Measurements from ENCODE around the gene TCEA3. TPM values are rescaled to one million over a fixed set of nuclear protein-coding genes. Genes with fewer than 3 reads are reported as not detected.

TCEA3 gene
- total RNA-seq, 2 experiments from 2014 or later = 5.5 to 6.8 TPM

DNA sequence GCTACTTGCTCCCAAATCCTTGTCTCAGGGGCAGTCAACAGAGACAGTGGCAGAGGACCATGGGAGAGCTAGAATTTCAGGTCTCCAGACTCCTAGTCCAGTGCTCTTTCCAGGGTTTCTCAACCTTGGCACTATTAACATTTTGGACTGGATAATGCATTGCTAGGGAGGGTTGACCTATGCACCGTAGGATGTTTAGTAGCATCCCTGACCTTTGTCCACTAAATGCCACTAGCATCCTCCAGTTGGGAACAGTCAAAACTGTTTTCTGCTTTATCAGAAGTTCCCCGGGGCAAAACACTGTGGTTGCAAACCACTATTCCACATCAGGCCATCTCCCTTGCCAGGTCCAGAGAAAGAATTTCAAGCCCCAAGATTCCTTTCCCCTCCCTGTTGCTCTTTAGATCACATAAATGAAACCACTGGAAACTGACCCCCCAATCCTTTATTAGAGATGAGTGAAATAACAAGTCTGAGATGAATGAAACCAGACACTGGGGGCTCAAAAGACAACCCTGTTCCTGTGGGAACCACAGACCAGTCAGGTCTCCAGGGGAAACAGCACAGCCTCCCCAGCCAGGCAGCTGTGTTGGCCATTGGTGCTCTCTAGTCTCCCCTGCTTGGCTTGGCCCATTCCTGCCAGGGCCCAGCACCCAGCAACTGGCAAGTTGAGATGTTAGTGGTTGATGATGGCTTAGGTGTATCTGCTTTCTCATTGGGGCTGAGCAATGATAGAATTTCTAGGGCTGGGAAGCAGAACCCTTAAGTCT lies 3.8 kb upstream of the TCEA3 start:
- CTCF ChIA-PET = no interaction called here
- Mint-ChIP-seq H3K27ac (no peak overlapping the region), H3K4me3 (no peak overlapping the region), H3K4me1 (peaks cover 7% of the 10 kb centered on the region), H3K36me3 (ENCODE audit: low read depth) (no peaks in the 10 kb centered on the region), H3K27me3 (peaks cover 2% of the 10 kb centered on the region), H3K9me3 (ENCODE audit: low read depth) (no peaks in the 10 kb centered on the region)
- no peak for ATAC-seq
- intact Hi-C loops (cut with DNase I, micrococcal nuclease) = no loop called here
- POLR2A ChIA-PET = no interaction called here
- no peak for DNase-seq

DNA sequence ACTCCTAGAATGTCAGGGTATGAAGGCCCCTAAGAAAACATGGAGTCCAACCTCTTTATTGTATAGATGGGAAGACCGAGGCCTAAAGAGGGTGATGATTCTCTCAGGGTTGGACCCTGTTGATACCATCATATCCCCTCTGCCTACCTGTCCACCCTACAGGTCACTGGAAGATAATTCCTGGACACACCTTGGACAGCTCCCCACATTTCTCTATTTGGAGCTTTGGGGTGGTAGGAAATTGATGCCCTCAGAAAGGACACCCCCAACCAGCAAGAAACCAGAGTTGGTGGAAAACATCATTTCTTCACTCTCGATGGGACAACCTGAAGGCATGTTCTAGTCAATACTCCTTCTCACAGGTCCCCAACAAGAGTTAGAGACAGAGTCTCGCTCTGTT lies 3.0 kb upstream of the TCEA3 start:
- peaks cover 14% of the 10 kb centered on the region for H3K4me1 Mint-ChIP-seq
- intact Hi-C loops (cut with DNase I, micrococcal nuclease) = no loop called here
- no peak for DNase-seq
- no peak for ATAC-seq
- ChIA-PET POLR2A (interaction anchor here (0.6 kb wide), 1 partner anchor 104 kb away, joined by 3 read pairs; the partner anchor contains the start of gene E2F2), CTCF (interaction anchor here (0.7 to 0.8 kb wide), 2 partner anchors 212 to 1339 kb away, joined by 3 read pairs; no protein-coding TSS in a partner anchor)
- no peak overlapping the region for H3K4me3 Mint-ChIP-seq
- no peaks in the 10 kb centered on the region for H3K36me3 Mint-ChIP-seq (ENCODE audit: low read depth)
- H3K27ac Mint-ChIP-seq = no peak overlapping the region
- no peaks in the 10 kb centered on the region for H3K9me3 Mint-ChIP-seq (ENCODE audit: low read depth)
- peaks cover 2% of the 10 kb centered on the region for H3K27me3 Mint-ChIP-seq

DNA sequence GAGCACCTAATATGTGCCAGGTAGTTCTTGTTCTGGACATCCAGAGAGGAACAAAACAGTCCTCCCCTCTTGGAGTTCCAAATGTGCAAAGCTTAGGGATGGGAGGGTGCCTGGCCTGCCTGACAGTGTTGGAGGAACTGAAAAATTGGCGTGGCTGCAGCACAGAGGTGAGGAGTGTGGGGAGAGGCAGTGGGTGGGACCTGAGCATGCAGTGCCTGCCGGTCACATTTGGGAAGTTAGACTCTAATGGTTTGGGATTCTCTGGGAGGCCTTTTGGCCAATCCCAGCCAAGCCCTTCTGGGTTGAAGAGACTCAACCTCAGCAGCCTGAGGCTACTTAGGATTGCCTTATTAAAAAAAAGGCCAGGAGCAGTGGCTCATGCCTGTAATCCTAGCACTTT lies 2.3 kb upstream of the TCEA3 start:
- H3K27me3 Mint-ChIP-seq = peaks cover 2% of the 10 kb centered on the region
- H3K9me3 Mint-ChIP-seq (ENCODE audit: low read depth) = no peaks in the 10 kb centered on the region
- POLR2A ChIA-PET = interaction anchor here (0.6 kb wide), 1 partner anchor 104 kb away, joined by 3 read pairs; the partner anchor contains the start of gene E2F2
- ATAC-seq (no peak), DNase-seq (no peak)
- H3K4me3 Mint-ChIP-seq = no peak overlapping the region
- CTCF ChIA-PET = interaction anchor here (0.7 to 2.4 kb wide), 2 partner anchors 24 to 1340 kb away, joined by 3 to 7 read pairs; no protein-coding TSS in a partner anchor
- H3K27ac Mint-ChIP-seq = no peak overlapping the region
- intact Hi-C loops (cut with DNase I, micrococcal nuclease) = no loop called here
- no peaks in the 10 kb centered on the region for H3K36me3 Mint-ChIP-seq (ENCODE audit: low read depth)
- peaks cover 22% of the 10 kb centered on the region for H3K4me1 Mint-ChIP-seq

DNA sequence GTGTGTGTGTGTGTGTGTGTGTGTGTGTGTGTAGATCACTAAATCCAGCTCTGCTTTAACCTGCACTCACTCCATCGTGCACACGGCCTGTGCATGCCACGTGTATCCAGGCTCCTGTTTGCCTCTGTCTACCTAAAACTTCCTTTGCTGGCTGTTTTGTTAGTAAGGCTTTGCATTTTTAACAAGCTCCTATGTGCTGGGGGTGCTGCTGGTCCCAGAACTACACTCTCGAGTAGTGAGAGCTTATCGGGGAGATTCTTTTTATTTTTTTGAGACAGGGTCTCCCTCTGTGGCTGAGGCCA lies 596 bp upstream of the TCEA3 start:
- intact Hi-C loops (cut with DNase I, micrococcal nuclease) = no loop called here
- Mint-ChIP-seq H3K36me3 (ENCODE audit: low read depth) (no peaks in the 10 kb centered on the region), H3K9me3 (ENCODE audit: low read depth) (no peaks in the 10 kb centered on the region), H3K27ac (no peak overlapping the region), H3K4me3 (peak overlapping the region; percentile 71), H3K4me1 (peaks cover 22% of the 10 kb centered on the region), H3K27me3 (peaks cover 2% of the 10 kb centered on the region)
- no peak for ATAC-seq
- ChIA-PET POLR2A (no interaction called here), CTCF (interaction anchor here (0.5 to 2.4 kb wide), 7 partner anchors 15 to 1531 kb away, joined by 3 to 7 read pairs (median 3); no protein-coding TSS in a partner anchor)
- DNase-seq = no peak

DNA sequence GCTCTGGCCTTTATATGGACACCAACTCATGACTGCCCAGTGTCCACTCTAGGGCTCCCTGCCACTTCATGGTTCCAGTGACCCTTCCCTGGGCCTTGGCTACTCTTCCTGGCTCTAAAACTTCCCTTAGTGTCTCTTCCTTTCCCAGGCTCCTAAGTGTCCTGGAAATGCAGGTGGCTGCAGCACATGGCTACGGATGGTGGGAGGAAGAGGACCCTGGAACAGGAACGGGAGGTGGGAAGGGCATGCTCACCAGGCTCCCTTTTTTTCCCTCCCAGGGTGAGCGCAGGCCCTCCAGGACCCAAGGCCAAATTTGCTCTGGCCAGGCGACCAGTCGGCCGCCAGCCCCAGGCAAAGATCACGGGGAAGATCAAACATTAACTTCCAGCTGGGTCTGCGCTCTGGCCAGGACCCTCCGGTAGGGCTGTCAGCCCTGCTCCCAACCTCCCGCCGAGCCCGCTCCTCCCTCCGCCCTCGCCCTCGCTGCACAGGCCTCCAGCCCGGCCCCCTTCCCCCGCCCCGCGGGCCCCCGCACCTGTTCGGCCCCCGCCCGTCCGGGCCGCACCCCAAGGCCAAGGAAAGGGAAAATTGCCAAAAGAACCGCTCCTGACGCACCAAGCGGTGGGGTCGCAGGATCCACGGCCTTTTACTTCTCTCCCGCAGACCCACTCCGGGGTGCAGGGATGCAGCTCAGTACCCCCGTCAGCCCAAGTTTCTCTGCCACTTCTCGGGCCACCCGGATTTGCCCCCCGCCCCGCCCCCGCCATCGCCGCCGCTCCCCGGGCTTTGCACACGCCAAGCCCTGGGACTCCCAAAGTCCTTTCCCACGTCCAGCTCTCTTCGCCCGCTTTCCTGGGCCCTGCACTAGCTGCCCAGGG lies 894 bp downstream of the TCEA3 start:
- Mint-ChIP-seq H3K9me3 (ENCODE audit: low read depth) (no peaks in the 10 kb centered on the region), H3K36me3 (ENCODE audit: low read depth) (no peaks in the 10 kb centered on the region), H3K27ac (peak overlapping the region; percentile 63), H3K27me3 (peaks cover 2% of the 10 kb centered on the region), H3K4me3 (peak overlapping the region; percentile 71), H3K4me1 (peaks cover 22% of the 10 kb centered on the region)
- intact Hi-C loops (cut with DNase I, micrococcal nuclease) = loop anchor here in 1 of 2 experiments (1.0 kb wide), 1 partner anchor 61 kb away; the partner anchor contains the start of gene ASAP3
- ATAC-seq (no peak), DNase-seq (peak; percentile 40)
- ChIA-PET POLR2A (no interaction called here), CTCF (interaction anchor here (1.2 kb wide), 1 partner anchor 8 kb away, joined by 3 read pairs; no protein-coding TSS in a partner anchor)

DNA sequence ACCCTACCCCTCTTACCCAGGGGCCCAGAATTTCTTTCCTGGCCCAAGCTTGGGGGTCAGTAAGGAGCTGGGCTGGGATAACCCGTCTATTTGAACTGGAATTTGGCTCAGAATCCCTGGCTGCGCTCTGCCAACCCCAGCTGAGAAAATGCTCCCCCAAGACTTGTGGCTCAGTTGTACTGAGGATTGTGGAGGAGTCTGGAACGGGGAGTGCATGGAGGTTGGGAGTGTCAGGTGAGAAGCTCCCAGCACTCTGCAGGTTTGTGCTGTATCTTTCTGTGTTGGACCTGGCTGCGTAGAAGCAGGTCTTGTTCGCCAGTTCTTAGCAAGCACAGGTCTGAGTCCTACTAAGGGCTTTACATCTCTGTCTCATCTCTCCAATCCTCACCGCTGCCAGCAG lies 1.6 kb downstream of the TCEA3 start:
- ChIA-PET CTCF (interaction anchor here (0.7 to 3.4 kb wide), 9 partner anchors 9 to 242 kb away, joined by 3 to 19 read pairs (median 3); no protein-coding TSS in a partner anchor), POLR2A (interaction anchor here (0.7 to 1.0 kb wide), 2 partner anchors 79 to 106 kb away, joined by 3 read pairs; partner anchors contain the start of gene HNRNPR)
- intact Hi-C loops (cut with DNase I, micrococcal nuclease) = no loop called here
- Mint-ChIP-seq H3K4me1 (peaks cover 22% of the 10 kb centered on the region), H3K27me3 (peaks cover 2% of the 10 kb centered on the region), H3K36me3 (ENCODE audit: low read depth) (no peaks in the 10 kb centered on the region), H3K9me3 (ENCODE audit: low read depth) (no peaks in the 10 kb centered on the region), H3K4me3 (peak overlapping the region; percentile 71), H3K27ac (peak overlapping the region; percentile 63)
- no peak for ATAC-seq
- peak; percentile 10 for DNase-seq

DNA sequence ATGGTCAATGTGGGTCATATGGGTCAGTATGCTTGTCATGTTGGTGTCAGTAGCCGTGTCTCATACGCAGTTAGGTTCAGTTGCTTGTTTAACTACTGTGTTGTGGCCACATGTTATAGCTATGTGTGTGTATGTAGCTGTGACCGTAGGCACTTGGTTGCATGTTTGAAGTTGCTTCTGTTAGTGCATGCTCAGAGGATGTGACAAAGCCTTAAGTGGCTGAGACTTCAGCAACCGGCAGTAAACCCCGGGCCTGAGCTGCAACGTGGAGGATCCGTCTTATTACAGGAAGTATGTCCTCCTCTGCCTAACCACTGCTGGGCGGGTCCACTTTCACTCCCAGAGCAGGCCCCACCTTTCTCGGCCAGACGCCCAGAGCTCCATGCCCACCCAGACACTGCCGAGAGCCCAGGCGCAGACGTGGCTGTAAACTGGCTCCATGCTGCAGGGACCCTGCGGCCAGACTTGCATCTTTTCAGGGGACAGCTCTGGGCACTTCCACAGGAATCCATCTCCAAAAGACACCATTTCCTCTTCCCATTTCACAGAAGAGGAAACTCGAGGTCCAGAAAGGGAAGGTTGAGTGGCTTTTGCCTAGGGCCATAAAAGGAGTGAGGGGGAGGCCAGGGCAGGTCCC lies 2.2 kb downstream of the TCEA3 start:
- Mint-ChIP-seq H3K9me3 (ENCODE audit: low read depth) (no peaks in the 10 kb centered on the region), H3K27me3 (peaks cover 2% of the 10 kb centered on the region), H3K27ac (peak overlapping the region; percentile 22), H3K36me3 (ENCODE audit: low read depth) (no peaks in the 10 kb centered on the region), H3K4me1 (peaks cover 22% of the 10 kb centered on the region), H3K4me3 (no peak overlapping the region)
- CTCF ChIA-PET = interaction anchor here (0.7 to 3.4 kb wide), 10 partner anchors 9 to 242 kb away, joined by 3 to 19 read pairs (median 3); no protein-coding TSS in a partner anchor
- ATAC-seq (peak; percentile 79), DNase-seq (peak; percentile 68)
- intact Hi-C loops (cut with DNase I, micrococcal nuclease) = no loop called here
- POLR2A ChIA-PET = interaction anchor here (0.7 to 1.0 kb wide), 2 partner anchors 78 to 106 kb away, joined by 3 read pairs; partner anchors contain the start of gene HNRNPR

DNA sequence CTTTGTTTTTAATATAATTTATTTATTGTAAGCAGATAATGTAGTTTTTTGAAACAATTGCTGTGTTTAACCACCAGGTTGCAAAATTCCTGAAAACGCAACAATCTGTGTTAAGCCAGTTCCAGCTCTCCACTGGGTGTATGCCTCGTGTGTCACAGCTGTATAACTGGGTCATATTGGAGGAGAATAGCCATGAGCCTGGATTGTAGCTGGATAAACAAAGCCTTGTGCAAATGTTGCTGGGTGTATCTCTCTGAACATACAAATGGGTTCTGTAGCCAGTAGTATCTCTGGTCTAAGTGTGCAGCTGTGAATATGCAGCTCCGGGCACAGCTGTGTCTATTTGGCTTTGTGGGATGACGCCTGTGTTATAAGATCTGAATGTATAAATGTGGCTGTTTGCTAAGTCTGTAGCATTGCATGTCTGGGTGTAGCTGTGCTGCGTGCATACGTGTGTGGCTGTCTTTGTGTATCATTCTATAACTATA lies 2.8 kb downstream of the TCEA3 start:
- Mint-ChIP-seq H3K4me1 (peaks cover 22% of the 10 kb centered on the region), H3K4me3 (no peak overlapping the region), H3K27me3 (peaks cover 2% of the 10 kb centered on the region), H3K27ac (peak overlapping the region; percentile 22), H3K9me3 (ENCODE audit: low read depth) (no peaks in the 10 kb centered on the region), H3K36me3 (ENCODE audit: low read depth) (no peaks in the 10 kb centered on the region)
- DNase-seq (no peak), ATAC-seq (peak; percentile 11)
- ChIA-PET CTCF (interaction anchor here (1.0 to 3.4 kb wide), 5 partner anchors 18 to 216 kb away, joined by 3 to 19 read pairs (median 4); no protein-coding TSS in a partner anchor), POLR2A (interaction anchor here (0.5 kb wide), 1 partner anchor 18 kb away, joined by 4 read pairs; no protein-coding TSS in a partner anchor)
- intact Hi-C loops (cut with DNase I, micrococcal nuclease) = no loop called here

DNA sequence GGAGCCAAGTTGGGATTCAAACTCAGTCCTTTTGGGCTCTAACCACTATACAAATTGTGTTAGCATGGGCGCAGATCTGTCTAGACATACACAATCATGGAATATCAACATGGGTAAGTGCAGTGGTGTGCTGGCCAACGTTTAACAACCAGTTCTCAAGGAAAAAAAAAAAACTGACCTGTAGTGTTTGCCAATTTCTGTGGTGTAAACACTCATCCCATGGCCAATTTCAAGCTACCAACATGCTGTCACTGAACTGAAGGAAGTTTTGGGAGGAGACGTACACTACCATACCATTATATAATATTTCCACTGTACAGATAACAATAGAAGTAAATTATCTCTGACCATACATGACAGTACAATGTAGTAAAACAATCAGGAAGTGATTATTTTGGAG lies 3.2 kb downstream of the TCEA3 start:
- ATAC-seq (no peak), DNase-seq (no peak)
- ChIA-PET POLR2A (interaction anchor here (0.5 kb wide), 1 partner anchor 17 kb away, joined by 4 read pairs; no protein-coding TSS in a partner anchor), CTCF (interaction anchor here (1.0 to 3.4 kb wide), 6 partner anchors 18 to 235 kb away, joined by 3 to 19 read pairs (median 4); no protein-coding TSS in a partner anchor)
- H3K4me3 Mint-ChIP-seq = no peak overlapping the region
- H3K9me3 Mint-ChIP-seq (ENCODE audit: low read depth) = no peaks in the 10 kb centered on the region
- peaks cover 2% of the 10 kb centered on the region for H3K27me3 Mint-ChIP-seq
- intact Hi-C loops (cut with DNase I, micrococcal nuclease) = no loop called here
- peaks cover 22% of the 10 kb centered on the region for H3K4me1 Mint-ChIP-seq
- H3K36me3 Mint-ChIP-seq (ENCODE audit: low read depth) = no peaks in the 10 kb centered on the region
- no peak overlapping the region for H3K27ac Mint-ChIP-seq

DNA sequence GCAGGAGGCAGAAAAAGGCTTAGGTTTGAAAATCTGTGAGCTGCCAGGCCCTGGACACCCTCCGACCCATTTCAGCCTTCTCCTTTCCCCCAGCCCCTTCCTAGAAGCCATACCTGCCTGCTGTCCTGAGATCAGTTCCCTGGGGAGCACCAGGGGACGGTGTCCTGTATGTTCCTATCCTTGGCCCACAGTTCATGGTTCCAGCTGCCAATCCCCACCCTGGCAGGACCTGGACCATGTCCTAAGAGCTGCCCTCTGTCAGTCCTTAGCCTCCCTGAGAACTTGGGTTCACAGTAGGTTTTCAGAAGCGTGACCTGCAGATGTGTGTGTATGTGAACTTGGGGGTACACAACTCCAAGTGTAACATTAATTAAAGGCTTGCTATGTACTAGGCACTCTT lies 3.8 kb downstream of the TCEA3 start:
- Mint-ChIP-seq H3K27ac (no peak overlapping the region), H3K4me3 (no peak overlapping the region), H3K4me1 (peaks cover 22% of the 10 kb centered on the region), H3K9me3 (ENCODE audit: low read depth) (no peaks in the 10 kb centered on the region), H3K27me3 (peaks cover 2% of the 10 kb centered on the region), H3K36me3 (ENCODE audit: low read depth) (no peaks in the 10 kb centered on the region)
- ChIA-PET POLR2A (interaction anchor here (0.6 kb wide), 2 partner anchors 138 to 1229 kb away, joined by 3 to 6 read pairs; no protein-coding TSS in a partner anchor), CTCF (interaction anchor here (0.6 to 3.4 kb wide), 5 partner anchors 17 to 236 kb away, joined by 3 to 19 read pairs (median 3); no protein-coding TSS in a partner anchor)
- DNase-seq (no peak), ATAC-seq (no peak)
- intact Hi-C loops (cut with DNase I, micrococcal nuclease) = no loop called here
